HG02973 (cell line): ENCODE data around the gene CTTNBP2.

Experiments used
- ATAC-seq: cut with Tn5 transposase; IDR thresholded peaks from one replicate; pipeline ENCODE4 v1.9.1; 2021; ENCODE audit warnings: moderate library complexity; ENCODE audit not compliant: unreplicated experiment

CTTNBP2 gene

GRCh38 chr7:117790251-117790650 is 83.0 kb downstream of the CTTNBP2 start:
- no peak for ATAC-seq

- ATAC-seq: no peak
These were observed 87.8 kb downstream of the CTTNBP2 start for GRCh38 chr7:117785431-117785830.

DNA sequence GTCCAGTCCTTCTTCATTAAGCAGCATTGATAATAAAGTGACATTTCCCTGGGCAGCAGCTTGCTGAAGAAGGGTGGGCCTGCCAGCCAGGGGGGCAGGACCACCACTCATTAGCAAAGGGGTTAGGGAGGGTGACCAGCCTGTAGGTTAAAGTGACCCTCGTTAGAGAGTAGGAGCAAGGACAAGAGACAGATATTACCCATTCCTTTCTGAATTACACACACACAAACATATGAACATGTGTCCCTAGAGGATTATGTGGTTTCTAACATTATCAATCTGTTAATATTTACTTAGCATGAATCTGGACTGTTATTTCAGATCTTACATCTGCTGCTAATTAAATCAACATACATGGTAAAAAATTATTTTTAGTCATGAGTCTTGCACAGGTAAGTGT is 88.9 kb downstream of the CTTNBP2 start:
- ATAC-seq: no peak

- no peak for ATAC-seq
These were observed 90.5 kb downstream of the CTTNBP2 start for GRCh38 chr7:117782761-117783160.

DNA sequence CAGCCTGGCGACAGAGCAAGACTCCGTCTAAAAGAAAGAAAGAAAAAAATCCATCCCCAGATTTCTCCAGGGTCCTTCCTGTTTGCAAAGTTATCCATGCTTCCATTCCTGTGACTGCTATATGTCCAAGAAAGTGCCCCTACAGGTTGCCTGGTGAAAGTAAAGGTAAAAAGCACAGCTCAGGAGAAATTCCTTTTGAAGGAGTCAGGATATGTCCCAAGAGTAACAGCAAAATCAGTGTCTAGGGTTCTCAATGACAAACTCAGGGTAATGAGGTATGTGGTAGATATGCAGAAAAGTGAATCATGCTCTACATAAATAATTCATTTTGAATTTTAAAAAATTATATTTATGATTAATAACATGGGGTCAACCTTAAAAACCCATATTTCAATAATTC is 91.5 kb downstream of the CTTNBP2 start:
- ATAC-seq: no peak

- ATAC-seq: peak; percentile 84
These were observed 92.4 kb downstream of the CTTNBP2 start for GRCh38 chr7:117780832-117781231.

GRCh38 chr7:117777335-117778142 is 95.7 kb downstream of the CTTNBP2 start:
- no peak for ATAC-seq

DNA sequence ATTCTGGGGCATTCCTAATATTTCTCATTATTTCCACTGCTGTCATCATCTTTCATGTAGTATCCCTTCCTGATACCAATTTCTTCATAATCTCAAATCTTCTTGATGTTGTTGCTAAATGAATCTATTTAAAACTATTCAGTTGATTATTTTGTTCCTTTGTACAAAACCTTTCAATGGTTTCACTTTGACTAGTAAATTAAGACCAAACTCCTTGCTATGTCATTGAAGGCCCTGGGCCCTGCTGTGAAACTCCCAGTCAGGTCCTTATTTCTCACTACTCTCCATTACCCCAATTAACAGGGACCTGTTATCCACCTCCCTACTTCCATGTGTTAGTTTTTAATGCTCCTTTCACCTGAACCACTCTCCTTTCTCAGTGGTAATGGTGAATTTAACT is 97.0 kb downstream of the CTTNBP2 start:
- ATAC-seq: peak; percentile 27

DNA sequence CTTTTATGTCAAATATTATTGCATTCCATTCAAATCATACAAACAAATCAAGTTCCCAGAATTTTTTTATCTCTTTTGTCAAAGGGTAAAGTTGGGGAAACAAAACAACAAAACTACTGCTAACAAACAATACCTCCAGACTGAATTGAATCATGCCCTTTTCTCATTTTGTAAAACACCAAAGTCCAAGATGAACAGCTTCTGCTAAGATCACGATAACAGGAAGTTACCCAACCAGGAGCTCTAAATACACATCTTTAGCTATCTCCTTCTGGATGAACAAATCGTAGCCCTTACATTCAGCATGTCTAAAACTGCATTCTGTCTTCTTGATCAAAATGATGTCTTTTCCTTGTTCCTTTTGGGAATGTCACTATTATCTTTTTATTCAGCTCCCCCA is 97.4 kb downstream of the CTTNBP2 start:
- ATAC-seq: no peak

DNA sequence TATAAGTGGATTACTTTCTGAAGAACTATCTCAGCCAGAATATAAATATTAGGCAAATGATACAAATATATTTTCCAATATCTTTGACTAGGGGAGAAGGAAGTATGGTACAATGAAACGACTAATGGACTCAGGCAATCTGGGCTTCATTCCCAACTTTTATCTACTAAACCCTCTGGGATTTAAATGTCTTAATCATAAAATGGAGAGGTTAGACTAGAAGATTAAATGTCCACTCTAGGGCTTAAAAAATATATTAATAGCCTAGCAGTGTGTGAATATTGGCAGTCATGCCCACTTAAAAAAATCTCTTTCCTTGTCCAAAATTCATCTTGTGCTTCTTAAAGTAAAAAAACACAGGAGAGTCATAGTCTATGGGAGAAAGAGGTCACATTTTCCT is 98.3 kb downstream of the CTTNBP2 start:
- no peak for ATAC-seq

DNA sequence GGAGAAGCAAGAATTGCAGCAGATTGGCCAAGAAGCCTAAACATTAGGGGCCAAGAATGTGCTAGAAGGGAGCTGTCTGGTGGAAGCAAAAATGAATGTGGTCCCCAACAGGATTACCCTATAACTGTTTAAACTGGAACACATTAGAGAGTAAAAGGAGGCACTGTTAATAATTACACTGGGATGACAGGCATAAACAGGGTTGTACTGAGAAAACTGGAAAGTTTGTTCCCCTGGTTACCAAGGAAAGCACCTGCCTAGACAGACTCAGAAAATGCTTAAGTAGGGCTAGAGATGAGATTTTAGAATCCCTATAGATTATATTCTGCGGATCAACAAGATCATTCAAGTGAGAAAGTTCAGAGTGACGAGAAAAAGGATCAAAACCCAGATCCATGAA is 100.8 kb downstream of the CTTNBP2 start:
- peak; percentile 33 for ATAC-seq

GRCh38 chr7:117771756-117772155 is 101.5 kb downstream of the CTTNBP2 start:
- ATAC-seq: no peak

DNA sequence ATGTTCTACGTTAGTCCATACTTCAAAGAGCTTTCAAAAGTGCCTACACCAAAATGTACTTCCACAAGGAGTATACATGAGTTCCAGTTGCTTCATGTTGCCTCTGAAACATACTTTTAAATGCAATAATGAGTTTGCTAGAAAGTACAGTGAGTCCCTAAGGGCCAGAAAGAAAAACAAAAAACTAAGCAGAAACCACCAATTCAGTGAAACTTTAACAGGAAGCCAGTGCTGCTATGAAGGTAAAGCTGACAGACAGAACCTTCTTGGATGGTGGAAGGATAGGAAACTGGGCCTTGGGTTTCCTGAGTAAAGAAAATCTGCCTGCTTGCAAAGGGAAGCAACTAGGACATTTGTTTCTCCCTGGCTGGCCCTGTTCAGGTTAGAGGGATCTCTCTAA is 104.2 kb downstream of the CTTNBP2 start:
- ATAC-seq: no peak

DNA sequence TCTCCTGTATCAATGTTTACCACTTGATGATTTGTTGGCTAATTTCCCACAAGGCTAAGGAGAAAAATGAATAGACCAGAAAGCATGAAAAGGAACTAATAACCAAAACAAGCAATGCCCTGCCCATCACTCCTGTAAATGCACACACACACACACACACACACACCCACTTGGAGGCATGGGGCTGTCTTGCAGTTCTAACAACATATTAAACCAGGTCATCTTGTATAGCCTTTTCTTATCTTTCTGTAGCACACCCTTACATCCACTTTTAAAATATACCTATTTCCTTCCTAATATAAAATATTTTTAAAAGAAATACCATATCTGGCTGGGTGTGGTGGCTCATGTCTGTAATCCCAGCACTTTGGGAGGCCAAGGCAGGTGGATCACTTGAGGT is 105.3 kb downstream of the CTTNBP2 start:
- no peak for ATAC-seq

- no peak for ATAC-seq
These were observed 106.3 kb downstream of the CTTNBP2 start for GRCh38 chr7:117766913-117767312.

DNA sequence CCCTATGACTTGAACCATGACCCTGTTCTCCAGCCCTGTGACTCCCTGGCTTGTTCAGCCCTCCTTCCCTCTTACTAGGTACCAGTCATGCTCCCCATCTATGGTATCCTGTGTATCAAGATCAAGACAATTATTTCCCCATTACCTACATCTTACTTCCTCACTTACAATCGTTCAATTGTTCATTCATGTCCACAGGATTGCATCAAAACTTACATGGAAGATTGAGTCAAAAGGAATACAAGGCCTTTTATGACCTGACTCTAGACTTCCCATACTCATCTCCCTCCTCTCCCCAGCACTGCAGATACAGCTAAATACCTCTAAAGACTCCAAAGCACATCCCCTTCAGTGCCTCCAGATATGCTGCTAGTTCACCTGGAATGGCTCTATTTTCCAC is 109.2 kb downstream of the CTTNBP2 start:
- no peak for ATAC-seq

DNA sequence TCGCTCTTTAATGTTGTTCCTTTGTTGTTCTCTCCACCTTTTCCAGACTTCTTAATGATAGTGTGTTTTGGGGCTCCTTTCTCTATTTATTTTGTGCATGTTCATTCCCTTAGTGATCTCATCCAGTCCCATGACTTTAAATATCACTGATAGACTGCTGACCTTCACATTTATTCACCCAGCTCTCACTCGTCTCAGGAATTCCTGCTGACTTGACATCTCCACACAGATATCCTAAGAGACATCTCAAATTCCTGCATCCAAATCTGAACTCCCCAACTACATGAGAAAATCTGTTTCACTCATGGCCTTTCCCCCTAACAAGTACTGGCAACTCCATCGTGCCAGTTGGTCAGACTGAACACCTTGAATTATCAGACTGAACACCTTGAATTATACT is 111.2 kb downstream of the CTTNBP2 start:
- no peak for ATAC-seq

DNA sequence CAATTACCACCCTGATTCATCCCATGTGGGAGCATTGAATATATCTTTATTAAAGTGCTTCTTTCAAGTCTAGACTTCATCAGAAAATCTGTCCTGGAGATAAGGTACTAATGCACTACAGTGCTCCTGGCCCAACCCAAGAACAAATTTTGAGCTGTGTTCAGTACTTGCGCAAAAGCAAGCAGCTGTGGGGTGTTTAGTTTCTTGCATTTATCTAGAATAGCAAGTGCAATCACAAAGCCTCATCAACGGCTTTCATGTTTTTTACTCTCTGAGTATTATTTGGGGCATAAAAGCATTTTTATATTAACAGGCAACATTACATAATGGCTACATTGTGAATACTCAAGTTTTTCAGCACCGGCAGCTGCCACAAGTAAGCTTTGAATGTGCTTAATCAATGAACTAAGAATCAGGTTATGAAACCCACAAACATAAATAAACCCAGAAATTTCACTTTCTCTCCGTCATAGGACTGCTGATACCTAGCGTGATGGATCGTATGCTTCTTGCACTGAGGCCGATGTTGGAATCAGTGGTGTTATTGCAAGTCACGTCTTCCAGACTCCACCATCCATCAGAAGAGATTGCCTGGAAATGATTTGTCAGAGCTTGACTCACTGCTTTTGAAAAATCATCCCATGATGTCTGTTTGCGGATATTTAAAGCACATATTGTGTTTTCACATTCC is 113.1 kb downstream of the CTTNBP2 start:
- ATAC-seq: no peak

DNA sequence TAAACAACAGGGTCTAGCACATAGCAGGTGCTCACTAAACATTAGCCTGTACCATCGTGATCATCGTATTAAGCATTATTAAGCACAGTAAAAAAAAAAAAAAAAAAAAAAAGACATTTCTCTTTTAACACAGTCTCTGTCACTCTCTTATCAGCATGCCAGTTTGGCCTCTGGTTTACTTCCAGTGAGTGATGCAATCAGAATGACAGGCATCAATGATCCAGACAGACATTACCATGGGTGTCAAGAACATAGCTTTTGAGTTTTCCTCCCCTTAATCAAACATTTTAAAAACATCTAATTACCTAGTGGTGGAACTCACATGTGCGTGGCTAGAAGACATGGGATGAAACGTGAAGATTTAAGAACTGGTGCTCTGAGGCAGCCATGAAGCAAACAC is 115.8 kb downstream of the CTTNBP2 start:
- ATAC-seq: no peak

DNA sequence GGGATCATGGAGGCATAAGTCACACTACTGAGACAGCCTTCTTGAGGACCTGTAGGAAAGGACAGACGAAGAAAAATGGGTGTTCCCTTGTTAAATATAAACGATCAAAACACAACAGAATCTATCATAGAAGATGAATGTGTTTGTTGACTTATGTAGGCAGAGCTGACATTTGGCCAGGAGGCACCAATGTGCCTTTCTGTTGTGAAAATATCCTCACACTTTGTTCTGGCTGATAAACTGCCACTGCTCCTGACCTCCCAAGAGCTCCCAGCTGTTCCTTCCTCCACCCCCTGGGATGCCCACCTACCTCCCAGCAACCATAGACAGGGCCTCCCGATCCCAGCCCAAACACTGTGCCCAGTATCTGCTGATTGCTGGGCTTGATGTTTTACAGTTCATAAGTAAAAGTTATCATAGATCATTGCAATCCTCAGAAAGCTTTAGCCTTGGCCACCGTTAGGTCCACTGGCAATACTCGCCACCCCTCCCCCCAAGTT is 116.6 kb downstream of the CTTNBP2 start:
- ATAC-seq: no peak

- no peak for ATAC-seq
These were observed 118.1 kb downstream of the CTTNBP2 start for GRCh38 chr7:117755136-117755535.

GRCh38 chr7:117751775-117752174 is 121.5 kb downstream of the CTTNBP2 start:
- ATAC-seq: no peak
